Activated CD4-positive, alpha-beta T cell treated with anti-CD3 and anti-CD28 coated beads, Interleukin-2, amount 10 ng/mL, durations not matched to agents 7 days and 5 days (primary cell): ENCODE data around the gene VTI1B. TPM values are rescaled to one million over a fixed set of nuclear protein-coding genes. Genes with fewer than 3 reads are reported as not detected.
"Not testable (repeated sequence)": the region's sequence is repeated elsewhere in the genome, so short reads cannot be mapped to it uniquely, and the experiment has no call there.

Experiments used
- CTCF ChIA-PET: fragments of 350-600 bp; sonication (Branson Sonifier 250); formaldehyde crosslinking; loops from one replicate; lab custom pipeline; 2021; ENCODE audit warnings: antibody characterized with exemption; lab: Charles Lee
- POLR2A ChIA-PET: fragments of 350-600 bp; sonication (Branson Sonifier 250); formaldehyde crosslinking; loops from one replicate; lab custom pipeline; 2021; ENCODE audit warnings: antibody characterized with exemption; lab: Charles Lee
- DNase-seq: peaks from one replicate; pipeline ENCODE4 v3.0.0-alpha.2; 2020
- H3K27ac Mint-ChIP-seq: one replicate; pipeline ENCODE4 v1.8.0; 2021; ENCODE audit warnings: mild to moderate bottlenecking, moderate library complexity, mixed read lengths
- H3K27me3 Mint-ChIP-seq: one replicate; pipeline ENCODE4 v1.8.0; 2021; ENCODE audit warnings: mixed read lengths
- H3K36me3 Mint-ChIP-seq: one replicate; pipeline ENCODE4 v1.8.0; 2021; ENCODE audit warnings: low read depth, mixed read lengths
- H3K4me1 Mint-ChIP-seq: one replicate; pipeline ENCODE4 v1.8.0; 2021; ENCODE audit warnings: mixed read lengths
- H3K4me3 Mint-ChIP-seq: one replicate; pipeline ENCODE4 v1.8.0; 2021; ENCODE audit warnings: mild to moderate bottlenecking, moderate library complexity, mixed read lengths
- H3K9me3 Mint-ChIP-seq: one replicate; pipeline ENCODE4 v1.8.0; 2021; ENCODE audit warnings: mixed read lengths
- total RNA-seq, 2 experiments: library from RNA; stranded (reverse); gene quantifications; one replicate each; pipeline ENCODE4 v1.2.3, GENCODE V29; 2021

VTI1B gene
- total RNA-seq, 2 experiments from 2014 or later: 62.7 to 71.4 TPM

- no peak overlapping the region for H3K4me3 Mint-ChIP-seq
- DNase-seq: no peak
- no peaks in the 10 kb centered on the region for H3K36me3 Mint-ChIP-seq
- POLR2A ChIA-PET: no interaction called here
- H3K4me1 Mint-ChIP-seq: peaks cover 2% of the 10 kb centered on the region
- no peak overlapping the region for H3K27ac Mint-ChIP-seq
- peaks cover 5% of the 10 kb centered on the region for H3K27me3 Mint-ChIP-seq
- no peaks in the 10 kb centered on the region for H3K9me3 Mint-ChIP-seq
- CTCF ChIA-PET: interaction anchor here (0.5 to 4.0 kb wide), 34 partner anchors 8 to 1112 kb away, joined by 3 to 26 read pairs (median 5); partner anchors contain the start of genes ARG2, PIGH and RDH11
These were observed 29.6 kb upstream of the VTI1B start for GRCh38 chr14:67703997-67704396.

- H3K4me1 Mint-ChIP-seq, DNase-seq, H3K9me3 Mint-ChIP-seq, H3K27me3 Mint-ChIP-seq, H3K27ac Mint-ChIP-seq, H3K36me3 Mint-ChIP-seq, H3K4me3 Mint-ChIP-seq: not testable (repeated sequence)
- ChIA-PET POLR2A (interaction anchor here (0.5 kb wide), 1 partner anchor 1499 kb away, joined by 3 read pairs; no protein-coding TSS in a partner anchor), CTCF (interaction anchor here (0.6 to 1.7 kb wide), 4 partner anchors 26 to 341 kb away, joined by 3 to 7 read pairs (median 4); partner anchors contain the start of gene EIF2S1)
These were observed 27.1 kb upstream of the VTI1B start, which contains the start of gene RDH12 for GRCh38 chr14:67701492-67701891. Gene RDH12, plus strand, starts transcription at chr14:67701886. Its CDS starts 20,757 bp downstream, at chr14:67722643.

GRCh38 chr14:67698179-67698578 lies 23.7 kb upstream of the VTI1B start:
- POLR2A ChIA-PET: no interaction called here
- H3K36me3 Mint-ChIP-seq: no peaks in the 10 kb centered on the region
- H3K27ac Mint-ChIP-seq: no peak overlapping the region
- no peaks in the 10 kb centered on the region for H3K27me3 Mint-ChIP-seq
- H3K4me1 Mint-ChIP-seq: peaks cover 23% of the 10 kb centered on the region
- H3K9me3 Mint-ChIP-seq: no peaks in the 10 kb centered on the region
- CTCF ChIA-PET: interaction anchor here (0.7 to 1.1 kb wide), 4 partner anchors 9 to 118 kb away, joined by 3 read pairs; partner anchors contain the start of gene ZFYVE26
- no peak for DNase-seq
- no peak overlapping the region for H3K4me3 Mint-ChIP-seq

- DNase-seq: no peak
- Mint-ChIP-seq H3K4me1 (peaks cover 33% of the 10 kb centered on the region), H3K27me3 (no peaks in the 10 kb centered on the region), H3K9me3 (no peaks in the 10 kb centered on the region), H3K4me3 (no peak overlapping the region), H3K27ac (no peak overlapping the region), H3K36me3 (peaks cover 4% of the 10 kb centered on the region)
- ChIA-PET POLR2A (no interaction called here), CTCF (interaction anchor here (1.0 kb wide), 1 partner anchor 119 kb away, joined by 3 read pairs; the partner anchor contains the start of gene ZFYVE26)
These were observed 22.6 kb upstream of the VTI1B start for GRCh38 chr14:67697006-67697405.

GRCh38 chr14:67695394-67695949 lies 21.0 kb upstream of the VTI1B start, which contains the start of gene RDH11:
Gene RDH11, minus strand, starts transcription at chr14:67695764. Its CDS starts 61 bp downstream, at chr14:67695703.
- Mint-ChIP-seq H3K27ac (peak within 1 kb of the TSS; percentile 91), H3K4me1 (peaks cover 33% of the 10 kb centered on the region), H3K9me3 (no peaks in the 10 kb centered on the region), H3K27me3 (no peaks in the 10 kb centered on the region), H3K36me3 (peaks cover 18% of the 10 kb centered on the region), H3K4me3 (peak within 1 kb of the TSS; percentile 80)
- peak; percentile 92 for DNase-seq
- CTCF ChIA-PET: interaction anchor here (1.1 to 2.4 kb wide), 4 partner anchors 9 to 75 kb away, joined by 3 to 13 read pairs (median 4); no protein-coding TSS in a partner anchor
- POLR2A ChIA-PET: interaction anchor here (1.2 kb wide), 1 partner anchor 16 kb away, joined by 3 read pairs; no protein-coding TSS in a partner anchor

- ChIA-PET POLR2A (interaction anchor here (0.6 to 1.2 kb wide), 2 partner anchors 15 to 23 kb away, joined by 3 to 7 read pairs; no protein-coding TSS in a partner anchor), CTCF (interaction anchor here (0.6 to 2.4 kb wide), 5 partner anchors 9 to 74 kb away, joined by 3 to 13 read pairs (median 4); no protein-coding TSS in a partner anchor)
- no peaks in the 10 kb centered on the region for H3K27me3 Mint-ChIP-seq
- H3K9me3 Mint-ChIP-seq: no peaks in the 10 kb centered on the region
- H3K4me3 Mint-ChIP-seq: peak overlapping the region; percentile 80
- peak; percentile 83 for DNase-seq
- H3K36me3 Mint-ChIP-seq: peaks cover 23% of the 10 kb centered on the region
- peaks cover 33% of the 10 kb centered on the region for H3K4me1 Mint-ChIP-seq
- peak overlapping the region; percentile 91 for H3K27ac Mint-ChIP-seq
These were observed 20.5 kb upstream of the VTI1B start for GRCh38 chr14:67694791-67695393.

GRCh38 chr14:67690011-67690410 lies 15.6 kb upstream of the VTI1B start:
- CTCF ChIA-PET: interaction anchor here (0.7 kb wide), 1 partner anchor 332 kb away, joined by 3 read pairs; no protein-coding TSS in a partner anchor
- Mint-ChIP-seq H3K4me3 (no peak overlapping the region), H3K9me3 (no peaks in the 10 kb centered on the region), H3K36me3 (peaks cover 60% of the 10 kb centered on the region), H3K27ac (no peak overlapping the region), H3K27me3 (no peaks in the 10 kb centered on the region), H3K4me1 (peaks cover 27% of the 10 kb centered on the region)
- DNase-seq: no peak
- POLR2A ChIA-PET: no interaction called here

- Mint-ChIP-seq H3K4me1 (peaks cover 23% of the 10 kb centered on the region), H3K9me3 (no peaks in the 10 kb centered on the region), H3K36me3 (peaks cover 67% of the 10 kb centered on the region), H3K27ac (no peak overlapping the region), H3K4me3 (no peak overlapping the region), H3K27me3 (no peaks in the 10 kb centered on the region)
- CTCF ChIA-PET: interaction anchor here (0.7 kb wide), 1 partner anchor 11 kb away, joined by 3 read pairs; no protein-coding TSS in a partner anchor
- DNase-seq: no peak
- POLR2A ChIA-PET: no interaction called here
These were observed 9.4 kb upstream of the VTI1B start for GRCh38 chr14:67683842-67684241.

- Mint-ChIP-seq H3K27me3 (no peaks in the 10 kb centered on the region), H3K27ac (peak overlapping the region; percentile 77), H3K9me3 (no peaks in the 10 kb centered on the region), H3K36me3 (peaks cover 57% of the 10 kb centered on the region), H3K4me3 (no peak overlapping the region), H3K4me1 (peaks cover 39% of the 10 kb centered on the region)
- ChIA-PET POLR2A (no interaction called here), CTCF (interaction anchor here (1.5 kb wide), 1 partner anchor 11 kb away, joined by 5 read pairs; no protein-coding TSS in a partner anchor)
- DNase-seq: no peak
These were observed 6.5 kb upstream of the VTI1B start for GRCh38 chr14:67680941-67681340.

GRCh38 chr14:67680121-67680602 lies 5.7 kb upstream of the VTI1B start:
- Mint-ChIP-seq H3K4me3 (no peak overlapping the region), H3K4me1 (peaks cover 44% of the 10 kb centered on the region), H3K27me3 (no peaks in the 10 kb centered on the region), H3K36me3 (peaks cover 50% of the 10 kb centered on the region), H3K27ac (peak overlapping the region; percentile 47), H3K9me3 (no peaks in the 10 kb centered on the region)
- CTCF ChIA-PET: interaction anchor here (0.6 to 1.5 kb wide), 3 partner anchors 12 to 35 kb away, joined by 3 to 5 read pairs (median 3); no protein-coding TSS in a partner anchor
- POLR2A ChIA-PET: interaction anchor here (1.1 kb wide), 1 partner anchor 15 kb away, joined by 3 read pairs; the partner anchor contains the start of gene RDH11
- peak; percentile 43 for DNase-seq

GRCh38 chr14:67679006-67679405 lies 4.6 kb upstream of the VTI1B start:
- Mint-ChIP-seq H3K4me1 (peaks cover 41% of the 10 kb centered on the region), H3K36me3 (peaks cover 43% of the 10 kb centered on the region), H3K4me3 (no peak overlapping the region), H3K27ac (no peak overlapping the region), H3K9me3 (no peaks in the 10 kb centered on the region), H3K27me3 (no peaks in the 10 kb centered on the region)
- CTCF ChIA-PET: interaction anchor here (1.2 to 2.9 kb wide), 3 partner anchors 10 to 79 kb away, joined by 3 to 8 read pairs (median 3); partner anchors contain the start of gene PIGH
- POLR2A ChIA-PET: interaction anchor here (1.1 kb wide), 1 partner anchor 16 kb away, joined by 3 read pairs; the partner anchor contains the start of gene RDH11
- DNase-seq: no peak

- no peaks in the 10 kb centered on the region for H3K27me3 Mint-ChIP-seq
- H3K4me3 Mint-ChIP-seq: peak overlapping the region; percentile 85
- no peak for DNase-seq
- ChIA-PET CTCF (interaction anchor here (1.2 kb wide), 1 partner anchor 26 kb away, joined by 7 read pairs; the partner anchor contains the start of gene RDH12), POLR2A (no interaction called here)
- H3K27ac Mint-ChIP-seq: peak overlapping the region; percentile 93
- peaks cover 13% of the 10 kb centered on the region for H3K36me3 Mint-ChIP-seq
- no peaks in the 10 kb centered on the region for H3K9me3 Mint-ChIP-seq
- H3K4me1 Mint-ChIP-seq: peaks cover 41% of the 10 kb centered on the region
These were observed 769 bp upstream of the VTI1B start for GRCh38 chr14:67675219-67675582.
